Smooth muscle cell of bladder (primary cell): ENCODE measurements around the gene NR3C2. TPM values are rescaled to one million over a fixed set of nuclear protein-coding genes. Genes with fewer than 3 reads are reported as not detected.

Experiments used
- total RNA-seq: library from RNA; depleted of rRNA; stranded (reverse); fragments of >200 nt; gene quantifications from 2 replicates; pipeline ENCODE4 v1.2.3, GENCODE V29; 2014

Gene NR3C2
- total RNA-seq: 1.00 and 1.9 TPM in 2 replicates

DNA sequence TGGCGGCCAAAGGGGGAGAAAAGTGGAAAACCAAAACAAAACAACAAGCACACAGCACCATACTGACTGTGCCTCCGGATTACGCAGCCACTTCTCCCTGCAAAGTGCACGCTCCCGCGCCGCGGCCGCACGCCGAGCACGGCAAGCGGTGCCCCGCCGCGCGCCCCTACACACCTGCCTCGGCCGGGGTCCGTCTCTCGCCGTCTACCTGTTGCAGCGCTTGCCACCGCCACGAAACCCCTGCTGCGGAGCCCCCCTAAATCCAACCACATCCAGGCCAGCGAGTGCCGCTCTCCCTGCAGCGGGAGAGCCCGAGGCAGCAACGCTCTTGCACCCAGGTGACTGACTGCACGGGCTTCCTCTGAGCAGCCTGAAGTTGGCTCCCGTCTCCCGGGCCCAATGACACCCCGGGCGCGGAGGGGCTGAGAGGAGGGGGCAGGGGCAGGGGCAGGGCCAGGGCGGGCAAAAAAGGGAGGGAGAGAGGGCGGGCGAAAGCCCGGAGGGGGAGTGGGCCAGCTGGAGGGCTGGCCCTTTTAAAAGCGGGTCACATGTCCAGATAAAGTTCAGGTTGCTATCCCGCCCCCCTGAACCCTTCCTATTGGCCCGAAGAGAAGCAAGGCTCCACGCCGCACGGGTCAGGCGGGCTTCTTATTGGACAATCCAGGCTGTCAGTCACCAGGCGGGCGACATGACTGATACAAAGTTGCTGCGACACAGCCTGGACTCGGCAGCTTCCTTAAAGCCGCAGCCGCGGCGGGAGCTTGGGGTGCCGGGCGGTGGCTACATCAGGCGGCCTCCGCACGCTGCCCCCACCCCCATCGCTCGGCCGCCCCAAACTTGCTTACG, at the start of gene NR3C2:
Gene NR3C2 (minus strand): TSS at position 429 of the 846 bp plus-strand sequence.

